Panc1 (cell line): ENCODE data around the gene TPD52L1. TPM values are rescaled to one million over a fixed set of nuclear protein-coding genes. Genes with fewer than 3 reads are reported as not detected.

ENCODE experiments used
- ATAC-seq: fragments of 200-7000 bp; cut with Tn5 transposase; 2 replicates; pipeline ENCODE4 v1.9.1; 2020; ENCODE audit warnings: mild to moderate bottlenecking, moderate library complexity
- BruUV-seq: library from RNA; stranded (reverse); fragments of 400-500 nt; replicated peaks from 2 replicates; lab custom pipeline; 2021; lab: Mats Ljungman, UMichigan
- CTCF ChIA-PET: fragments of 300-600 bp; sonication (Branson Sonifier 250); formaldehyde crosslinking; loops from one replicate; lab custom pipeline; 2022; ENCODE audit warnings: antibody characterized with exemption; lab: Charles Lee
- POLR2A ChIA-PET: fragments of 300-600 bp; sonication (Branson Sonifier 250); formaldehyde crosslinking; loops from one replicate; lab custom pipeline; 2022; ENCODE audit warnings: antibody characterized with exemption; lab: Charles Lee
- DNase-seq: peaks from one replicate; pipeline ENCODE4 v3.0.0-alpha.2; 2010; ENCODE audit warnings: low read depth, low spot score
- H3K27ac ChIP-seq: 2 replicates; pipeline ENCODE4 v1.5.1; 2011; ENCODE audit warnings: mild to moderate bottlenecking, low read length, inconsistent platforms
- H3K27me3 ChIP-seq: fragments of 200-500 bp; sonication (Bioruptor generic); 2 replicates; pipeline ENCODE4 v1.6.0; 2014; ENCODE audit warnings: low read length, inconsistent platforms; ENCODE audit not compliant: control insufficient read depth, insufficient read depth
- H3K36me3 ChIP-seq: fragments of 200-500 bp; sonication (Bioruptor generic); 2 replicates; pipeline ENCODE4 v1.5.1; 2014; ENCODE audit warnings: inconsistent platforms, mild to moderate bottlenecking, low read length, moderate library complexity; ENCODE audit not compliant: control insufficient read depth, insufficient read depth
- H3K4me1 ChIP-seq: 2 replicates; pipeline ENCODE4 v1.5.1; 2011; ENCODE audit warnings: inconsistent platforms, mild to moderate bottlenecking, low read length, moderate library complexity; ENCODE audit not compliant: control insufficient read depth, insufficient read depth
- H3K4me3 ChIP-seq, 2 experiments: 2 replicates each; pipeline ENCODE4 v1.5.1; 2011 to 2012; ENCODE audit warnings: low read depth in 2 of 2, low read length in 2 of 2, mild to moderate bottlenecking in 2 of 2, inconsistent platforms in 1 of 2, moderate library complexity in 1 of 2
- H3K9me3 ChIP-seq: fragments of 200-500 bp; sonication (Bioruptor generic); 2 replicates; pipeline ENCODE4 v1.5.1; 2014; ENCODE audit warnings: low read depth, mild to moderate bottlenecking, inconsistent platforms, low read length, moderate library complexity; ENCODE audit not compliant: control insufficient read depth, insufficient read depth
- POLR2AphosphoS5 ChIP-seq: IDR thresholded peaks from 2 replicates; pipeline ENCODE4 v1.6.1; 2012; ENCODE audit warnings: mild to moderate bottlenecking, low read depth, low read length, moderate library complexity
- SIN3A ChIP-seq: IDR thresholded peaks from 2 replicates; pipeline ENCODE4 v1.6.1; 2012; ENCODE audit warnings: low read depth, mild to moderate bottlenecking, low read length, moderate library complexity, borderline replicate concordance; ENCODE audit not compliant: insufficient read depth
- TCF7L2 ChIP-seq: IDR thresholded peaks from 2 replicates; pipeline ENCODE4 v1.6.1; 2011; ENCODE audit warnings: mild to moderate bottlenecking, low read depth, low read length, inconsistent platforms
- in situ Hi-C: cut with HindIII; loops from 2 replicates; pipeline ENCODE4 v1.10.0; 2016; ENCODE audit warnings: low sequenced_read_pairs, low pct_unique_long_range_greater_than_20kb
- intact Hi-C: fragments of 100-400 bp; cut with micrococcal nuclease; formaldehyde crosslinking; loops from one replicate; pipeline ENCODE4 v1.10.0; 2022; ENCODE audit not compliant: unreplicated experiment
- total RNA-seq: library from RNA; stranded (reverse); gene quantifications from one replicate; pipeline ENCODE4 v1.2.1, GENCODE V29; 2021; ENCODE audit not compliant: unreplicated experiment
- TF ChIP-seq, protein P1 (sequence below), 2 experiments: IDR thresholded peaks; 2 replicates each; pipeline ENCODE4 v1.6.1; 2011 to 2012; ENCODE audit warnings: low read depth in 2 of 2, control low read depth in 1 of 2, low read length in 1 of 2, mild to moderate bottlenecking in 1 of 2, moderate library complexity in 1 of 2; ENCODE audit not compliant: insufficient read depth in 1 of 2
- TF ChIP-seq, protein P2 (sequence below): fragments of 450-650 bp; IDR thresholded peaks from 2 replicates; pipeline ENCODE4 v1.5.1; 2017; ENCODE audit warnings: mild to moderate bottlenecking

Gene TPD52L1
- total RNA-seq, 1 experiment from 2014 or later, result 2.9 TPM

DNA sequence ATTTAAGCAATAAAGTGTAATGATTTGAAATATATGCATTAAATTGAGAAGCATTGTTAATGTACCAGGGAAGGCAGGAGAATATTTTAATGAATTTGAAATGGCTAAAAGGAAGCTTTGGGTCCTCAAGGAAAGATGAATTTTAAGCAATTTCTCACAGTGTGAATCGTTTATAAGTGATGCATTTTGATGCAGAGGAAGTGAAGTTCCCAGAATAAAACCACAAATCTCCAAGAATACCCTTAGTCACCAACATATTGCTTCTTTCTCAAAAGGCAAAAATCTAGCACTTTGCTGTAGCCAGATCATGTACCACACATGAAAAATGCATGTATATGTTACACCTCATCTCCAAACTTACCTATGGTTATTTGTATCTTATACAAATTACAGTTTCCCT, 11.7 kb downstream of the TPD52L1 start:
- TF ChIP-seq SIN3A (no peak), TCF7L2 (no peak), POLR2AphosphoS5 (no peak)
- TF ChIP-seq, protein P1, sequence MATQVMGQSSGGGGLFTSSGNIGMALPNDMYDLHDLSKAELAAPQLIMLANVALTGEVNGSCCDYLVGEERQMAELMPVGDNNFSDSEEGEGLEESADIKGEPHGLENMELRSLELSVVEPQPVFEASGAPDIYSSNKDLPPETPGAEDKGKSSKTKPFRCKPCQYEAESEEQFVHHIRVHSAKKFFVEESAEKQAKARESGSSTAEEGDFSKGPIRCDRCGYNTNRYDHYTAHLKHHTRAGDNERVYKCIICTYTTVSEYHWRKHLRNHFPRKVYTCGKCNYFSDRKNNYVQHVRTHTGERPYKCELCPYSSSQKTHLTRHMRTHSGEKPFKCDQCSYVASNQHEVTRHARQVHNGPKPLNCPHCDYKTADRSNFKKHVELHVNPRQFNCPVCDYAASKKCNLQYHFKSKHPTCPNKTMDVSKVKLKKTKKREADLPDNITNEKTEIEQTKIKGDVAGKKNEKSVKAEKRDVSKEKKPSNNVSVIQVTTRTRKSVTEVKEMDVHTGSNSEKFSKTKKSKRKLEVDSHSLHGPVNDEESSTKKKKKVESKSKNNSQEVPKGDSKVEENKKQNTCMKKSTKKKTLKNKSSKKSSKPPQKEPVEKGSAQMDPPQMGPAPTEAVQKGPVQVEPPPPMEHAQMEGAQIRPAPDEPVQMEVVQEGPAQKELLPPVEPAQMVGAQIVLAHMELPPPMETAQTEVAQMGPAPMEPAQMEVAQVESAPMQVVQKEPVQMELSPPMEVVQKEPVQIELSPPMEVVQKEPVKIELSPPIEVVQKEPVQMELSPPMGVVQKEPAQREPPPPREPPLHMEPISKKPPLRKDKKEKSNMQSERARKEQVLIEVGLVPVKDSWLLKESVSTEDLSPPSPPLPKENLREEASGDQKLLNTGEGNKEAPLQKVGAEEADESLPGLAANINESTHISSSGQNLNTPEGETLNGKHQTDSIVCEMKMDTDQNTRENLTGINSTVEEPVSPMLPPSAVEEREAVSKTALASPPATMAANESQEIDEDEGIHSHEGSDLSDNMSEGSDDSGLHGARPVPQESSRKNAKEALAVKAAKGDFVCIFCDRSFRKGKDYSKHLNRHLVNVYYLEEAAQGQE (IDR thresholded peaks at IDR 0.05; ENCODE audit: insufficient read depth in 1 of 2, low read depth in 2 of 2, low read length in 1 of 2), result no peak
- TF ChIP-seq, protein P2, sequence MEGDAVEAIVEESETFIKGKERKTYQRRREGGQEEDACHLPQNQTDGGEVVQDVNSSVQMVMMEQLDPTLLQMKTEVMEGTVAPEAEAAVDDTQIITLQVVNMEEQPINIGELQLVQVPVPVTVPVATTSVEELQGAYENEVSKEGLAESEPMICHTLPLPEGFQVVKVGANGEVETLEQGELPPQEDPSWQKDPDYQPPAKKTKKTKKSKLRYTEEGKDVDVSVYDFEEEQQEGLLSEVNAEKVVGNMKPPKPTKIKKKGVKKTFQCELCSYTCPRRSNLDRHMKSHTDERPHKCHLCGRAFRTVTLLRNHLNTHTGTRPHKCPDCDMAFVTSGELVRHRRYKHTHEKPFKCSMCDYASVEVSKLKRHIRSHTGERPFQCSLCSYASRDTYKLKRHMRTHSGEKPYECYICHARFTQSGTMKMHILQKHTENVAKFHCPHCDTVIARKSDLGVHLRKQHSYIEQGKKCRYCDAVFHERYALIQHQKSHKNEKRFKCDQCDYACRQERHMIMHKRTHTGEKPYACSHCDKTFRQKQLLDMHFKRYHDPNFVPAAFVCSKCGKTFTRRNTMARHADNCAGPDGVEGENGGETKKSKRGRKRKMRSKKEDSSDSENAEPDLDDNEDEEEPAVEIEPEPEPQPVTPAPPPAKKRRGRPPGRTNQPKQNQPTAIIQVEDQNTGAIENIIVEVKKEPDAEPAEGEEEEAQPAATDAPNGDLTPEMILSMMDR, result no peak
- DNase-seq, result no peak
- no peak overlapping the region for H3K27ac ChIP-seq
- POLR2A ChIA-PET, result no interaction called here
- no peak for ATAC-seq
- H3K4me1 ChIP-seq, result no peaks in the 10 kb centered on the region
- H3K36me3 ChIP-seq, result no peaks in the 10 kb centered on the region
- H3K4me3 ChIP-seq, result no peak overlapping the region
- intact Hi-C loops (no loop called here), in situ Hi-C loops (no loop called here)
- no TSS peak for BruUV-seq
- H3K27me3 ChIP-seq, result peaks cover 4% of the 10 kb centered on the region; the same call in 1 of the 2 replicates
- H3K9me3 ChIP-seq, result no peaks in the 10 kb centered on the region
- CTCF ChIA-PET, result no interaction called here

DNA sequence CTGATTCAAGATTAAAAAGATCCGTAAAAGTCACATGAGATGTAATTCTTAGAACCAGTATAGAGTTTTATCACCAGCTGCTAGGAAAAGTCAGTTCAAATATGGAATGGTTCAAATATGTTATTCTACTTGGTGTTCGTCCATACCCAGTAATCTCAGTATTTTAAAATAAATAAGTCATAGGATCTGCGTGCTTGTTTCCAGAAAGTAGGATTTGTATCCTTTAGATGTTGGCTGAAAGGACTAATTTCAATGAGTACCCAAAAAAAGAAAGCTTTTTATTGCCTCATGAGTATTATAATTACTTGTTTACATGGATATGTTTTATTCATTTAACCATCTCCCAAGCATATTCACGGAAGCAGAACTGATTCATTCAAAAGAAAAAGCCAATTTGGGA, 12.2 kb downstream of the TPD52L1 start:
- H3K36me3 ChIP-seq, result no peaks in the 10 kb centered on the region
- ChIA-PET POLR2A (no interaction called here), CTCF (no interaction called here)
- no TSS peak for BruUV-seq
- in situ Hi-C loops (no loop called here), intact Hi-C loops (no loop called here)
- no peaks in the 10 kb centered on the region for H3K4me1 ChIP-seq
- no peak overlapping the region for H3K4me3 ChIP-seq
- DNase-seq (no peak), ATAC-seq (no peak)
- H3K27ac ChIP-seq, result no peak overlapping the region
- no peaks in the 10 kb centered on the region for H3K9me3 ChIP-seq
- TF ChIP-seq TCF7L2 (no peak), POLR2AphosphoS5 (no peak), SIN3A (no peak)
- TF ChIP-seq, protein P1 (IDR thresholded peaks at IDR 0.05; ENCODE audit: insufficient read depth in 1 of 2, low read depth in 2 of 2, low read length in 1 of 2), result no peak
- TF ChIP-seq, protein P2, result no peak
- H3K27me3 ChIP-seq, result peaks cover 4% of the 10 kb centered on the region; the same call in 1 of the 2 replicates
